Measurements from ENCODE around the gene RBBP8NL.

DNA sequence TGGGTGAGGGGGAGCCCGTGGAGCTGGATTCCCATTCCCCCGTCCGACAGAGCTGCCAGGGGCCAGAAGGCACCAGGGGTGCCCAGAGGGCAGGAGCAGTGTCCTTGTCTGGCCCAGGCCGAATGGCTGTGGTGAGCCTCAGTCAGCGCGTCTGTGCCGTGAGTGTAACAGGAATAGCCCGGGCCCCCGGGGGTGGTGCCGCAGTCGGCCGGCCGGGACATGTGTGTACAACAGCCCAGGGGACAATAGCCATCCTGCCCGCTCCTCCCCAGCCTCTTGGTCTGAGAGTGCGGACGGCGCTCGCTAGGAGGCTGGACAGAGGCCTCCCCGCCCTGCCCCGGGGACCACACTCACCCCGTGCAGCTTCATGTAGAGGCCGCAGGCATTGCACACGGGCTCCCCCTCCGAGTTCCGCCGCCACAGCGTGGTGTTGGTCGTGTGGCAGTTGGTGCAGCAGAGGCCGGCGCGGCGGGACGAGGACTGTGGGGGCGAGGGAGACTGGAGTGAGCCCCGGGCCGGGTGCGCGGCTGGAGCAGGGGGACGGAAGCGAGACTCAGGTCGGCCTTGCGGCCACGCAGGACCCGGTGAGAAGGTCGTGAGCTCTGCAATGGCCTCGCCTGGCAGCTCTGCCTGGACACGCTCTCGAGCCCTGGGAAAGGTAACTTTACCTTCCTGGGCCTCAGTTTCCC, 38.9 kb upstream of the RBBP8NL start:
- TF ChIP-seq, protein P1, sequence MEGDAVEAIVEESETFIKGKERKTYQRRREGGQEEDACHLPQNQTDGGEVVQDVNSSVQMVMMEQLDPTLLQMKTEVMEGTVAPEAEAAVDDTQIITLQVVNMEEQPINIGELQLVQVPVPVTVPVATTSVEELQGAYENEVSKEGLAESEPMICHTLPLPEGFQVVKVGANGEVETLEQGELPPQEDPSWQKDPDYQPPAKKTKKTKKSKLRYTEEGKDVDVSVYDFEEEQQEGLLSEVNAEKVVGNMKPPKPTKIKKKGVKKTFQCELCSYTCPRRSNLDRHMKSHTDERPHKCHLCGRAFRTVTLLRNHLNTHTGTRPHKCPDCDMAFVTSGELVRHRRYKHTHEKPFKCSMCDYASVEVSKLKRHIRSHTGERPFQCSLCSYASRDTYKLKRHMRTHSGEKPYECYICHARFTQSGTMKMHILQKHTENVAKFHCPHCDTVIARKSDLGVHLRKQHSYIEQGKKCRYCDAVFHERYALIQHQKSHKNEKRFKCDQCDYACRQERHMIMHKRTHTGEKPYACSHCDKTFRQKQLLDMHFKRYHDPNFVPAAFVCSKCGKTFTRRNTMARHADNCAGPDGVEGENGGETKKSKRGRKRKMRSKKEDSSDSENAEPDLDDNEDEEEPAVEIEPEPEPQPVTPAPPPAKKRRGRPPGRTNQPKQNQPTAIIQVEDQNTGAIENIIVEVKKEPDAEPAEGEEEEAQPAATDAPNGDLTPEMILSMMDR (IDR thresholded peaks at IDR 0.05; ENCODE audit: low read length), result no peak
- TF ChIP-seq EZH2phosphoT487 (IDR thresholded peaks at IDR 0.05; ENCODE audit: low read length) (no peak), EZH2 (optimal IDR thresholded peaks at IDR 0.05; ENCODE audit: low read depth, low read length) (no peak)
